ENCODE results near the gene PSMD11.

The PSMD11 gene

DNA sequence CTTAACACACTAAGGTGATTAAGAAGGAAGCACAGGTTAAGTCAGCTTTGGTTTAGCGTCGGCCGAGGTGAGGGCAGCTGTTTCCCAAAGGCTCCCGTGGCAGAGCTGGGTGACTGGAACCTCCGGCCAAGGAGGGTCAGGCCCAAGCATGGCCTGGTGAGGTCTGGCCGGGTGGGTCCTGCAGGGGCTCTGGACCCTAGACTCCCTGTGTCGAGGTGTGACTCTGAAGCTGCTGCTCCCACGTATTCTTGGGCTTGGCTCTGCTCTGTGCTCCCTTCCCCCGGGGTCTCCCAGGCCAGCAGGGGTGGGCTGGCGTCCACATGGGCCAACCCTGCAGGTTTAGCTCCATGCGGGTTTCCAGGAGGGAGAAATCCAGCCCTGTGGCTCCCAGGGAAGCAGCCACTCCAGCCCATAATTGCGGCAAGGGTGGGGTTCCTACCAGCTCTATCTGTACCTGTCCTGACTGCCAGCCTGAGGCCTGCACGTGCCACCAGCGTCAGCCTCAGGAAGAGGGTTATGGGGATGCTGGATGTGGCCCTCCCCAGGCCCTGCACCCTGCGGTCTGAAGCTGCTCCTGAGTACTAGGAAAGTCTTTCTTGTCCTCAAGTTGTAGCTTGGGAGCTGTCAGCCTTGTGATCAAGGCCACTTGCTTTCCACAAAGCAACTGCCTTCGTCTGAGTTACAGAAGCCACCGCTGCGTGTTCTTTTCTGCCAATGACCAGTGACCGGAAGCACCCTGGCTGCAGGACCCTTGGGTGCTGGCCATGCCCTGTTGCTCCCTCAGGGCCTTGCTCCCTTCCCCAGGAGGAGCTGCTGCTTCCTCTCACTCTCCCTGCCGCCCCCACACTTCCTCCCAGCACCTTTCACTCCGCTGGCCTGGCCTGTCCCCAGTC, 47.3 kb downstream of the PSMD11 start:
- no peak for DNase-seq

DNA sequence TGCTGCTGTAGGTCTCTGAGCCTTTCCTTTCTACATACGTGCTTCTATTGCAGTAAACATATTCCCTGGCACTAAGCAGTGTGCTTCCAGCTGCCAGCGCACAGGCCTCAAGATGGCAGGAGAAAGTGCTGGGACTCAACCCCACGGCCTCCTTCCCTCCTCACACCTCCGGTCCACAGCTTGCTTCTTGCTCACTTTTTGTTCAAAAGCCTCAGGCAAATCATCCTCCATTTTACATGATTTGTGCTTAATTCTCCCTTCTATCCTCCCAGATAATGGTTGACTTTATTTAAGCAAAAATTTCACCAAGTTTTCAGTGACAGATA, 47.9 kb downstream of the PSMD11 start:
- no peak for DNase-seq

DNA sequence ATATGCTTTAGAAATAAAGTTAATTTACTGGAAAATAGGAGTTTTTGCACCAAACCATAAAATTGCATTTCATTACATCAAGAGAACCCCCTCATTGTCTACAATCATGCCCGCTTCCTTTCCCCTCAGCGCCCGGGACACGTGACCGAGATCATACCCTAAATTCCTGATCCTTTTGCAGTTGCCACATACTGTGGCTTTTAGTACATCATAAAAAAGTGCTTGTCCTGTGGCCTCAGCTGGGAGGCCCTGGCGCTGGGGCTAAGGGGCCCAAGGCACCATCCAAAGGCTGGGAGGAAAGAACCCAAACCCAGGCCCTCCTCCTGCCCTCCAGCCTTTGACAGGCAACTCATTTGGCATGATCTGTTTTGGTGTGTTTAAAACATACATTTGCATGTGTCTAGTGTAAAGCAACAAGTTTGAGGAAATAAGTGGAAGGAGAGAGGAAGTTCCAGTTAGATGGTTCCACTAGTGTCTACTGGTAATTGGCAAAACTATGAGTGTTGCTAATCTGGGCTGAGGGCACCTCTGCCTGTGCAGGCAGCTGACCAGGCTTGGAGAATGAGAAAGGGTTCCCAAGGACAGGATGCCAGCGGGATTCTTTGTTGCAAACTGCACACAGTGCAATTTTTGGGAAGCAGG, 48.5 kb downstream of the PSMD11 start:
- peak; percentile 85 for DNase-seq

DNA sequence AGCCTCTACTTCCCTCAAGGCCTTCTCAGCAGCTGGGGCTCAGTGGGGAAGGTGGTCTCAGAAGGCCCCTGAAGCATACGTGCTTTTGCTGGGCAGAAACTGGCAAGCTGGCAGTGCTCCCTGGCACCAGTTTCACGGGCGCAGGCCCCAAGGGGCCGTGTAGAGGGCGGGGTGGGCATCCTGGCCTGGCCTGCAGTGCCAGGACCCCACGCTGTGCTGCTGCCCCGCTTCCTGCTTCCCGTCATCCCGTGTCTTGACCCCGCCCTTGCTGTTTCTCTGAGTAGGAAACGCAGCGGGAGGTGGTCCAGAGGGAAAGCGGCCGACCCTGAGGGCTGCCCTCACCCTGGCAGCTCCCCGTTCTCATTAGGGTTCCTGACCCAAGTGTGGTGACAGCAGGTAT, 49.3 kb downstream of the PSMD11 start:
- DNase-seq: no peak

DNA sequence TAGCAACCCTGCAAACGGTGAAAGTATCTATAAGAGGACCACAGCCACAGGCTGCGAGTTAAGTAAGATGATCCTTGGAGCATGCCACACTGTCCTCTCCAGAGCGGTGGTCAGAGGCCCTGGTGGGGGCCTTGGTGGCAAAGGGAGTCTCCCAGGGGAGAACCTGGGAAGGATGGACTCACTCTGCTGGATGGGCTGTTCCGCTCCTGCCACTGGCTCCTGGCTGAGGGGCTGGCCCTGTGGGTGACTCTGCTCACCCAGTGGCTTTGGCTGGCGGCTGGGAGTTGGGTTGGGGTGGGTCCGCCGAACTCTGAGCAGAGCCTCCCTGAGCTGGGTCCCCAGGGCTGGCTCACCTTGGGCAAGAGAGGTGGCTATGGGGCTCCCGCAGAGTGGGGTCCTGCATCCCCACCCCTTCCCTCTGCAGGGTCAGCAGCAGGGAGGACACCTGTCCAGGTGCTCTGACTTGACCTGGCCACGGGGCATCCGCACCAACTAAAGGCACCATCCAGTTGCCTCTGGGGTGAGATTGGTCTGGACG, 49.7 kb downstream of the PSMD11 start:
- DNase-seq: no peak

DNA sequence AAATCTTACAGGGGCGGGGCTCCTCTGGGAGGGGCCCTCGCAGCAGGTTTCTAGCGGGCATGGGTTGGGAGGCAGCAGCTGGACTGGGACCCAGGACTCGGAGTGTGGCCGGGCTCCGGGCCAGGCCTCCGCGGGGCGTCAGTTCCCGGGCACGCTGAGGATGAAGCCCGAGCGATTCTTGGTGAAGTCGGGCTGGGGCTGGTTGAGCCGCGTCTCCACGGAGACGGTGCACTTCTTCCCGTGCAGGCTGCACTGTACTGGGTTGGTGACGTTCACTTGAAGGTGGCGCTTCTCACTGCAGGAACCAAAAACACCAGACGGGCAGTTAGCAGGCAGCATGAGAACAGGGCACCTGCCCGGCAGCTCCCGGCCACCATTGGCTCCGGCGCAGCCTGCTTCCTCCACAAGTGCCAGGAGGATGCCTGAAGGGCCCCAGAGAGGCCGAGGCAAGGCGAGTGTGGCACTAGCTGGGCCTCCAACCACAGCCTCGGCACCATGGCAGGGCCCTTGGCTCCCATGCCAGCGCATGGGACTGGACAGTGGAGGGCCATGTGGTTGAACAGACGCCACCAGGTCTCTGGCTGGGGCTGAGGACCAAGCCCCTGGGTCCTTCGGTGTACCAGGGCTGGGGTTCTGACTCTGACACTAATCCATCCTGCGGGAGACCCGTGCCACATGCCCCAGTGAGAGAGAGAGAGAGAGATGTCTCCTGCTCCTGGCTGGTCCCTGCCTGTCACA, 50.5 kb downstream of the PSMD11 start:
- DNase-seq: peak; percentile 57

DNA sequence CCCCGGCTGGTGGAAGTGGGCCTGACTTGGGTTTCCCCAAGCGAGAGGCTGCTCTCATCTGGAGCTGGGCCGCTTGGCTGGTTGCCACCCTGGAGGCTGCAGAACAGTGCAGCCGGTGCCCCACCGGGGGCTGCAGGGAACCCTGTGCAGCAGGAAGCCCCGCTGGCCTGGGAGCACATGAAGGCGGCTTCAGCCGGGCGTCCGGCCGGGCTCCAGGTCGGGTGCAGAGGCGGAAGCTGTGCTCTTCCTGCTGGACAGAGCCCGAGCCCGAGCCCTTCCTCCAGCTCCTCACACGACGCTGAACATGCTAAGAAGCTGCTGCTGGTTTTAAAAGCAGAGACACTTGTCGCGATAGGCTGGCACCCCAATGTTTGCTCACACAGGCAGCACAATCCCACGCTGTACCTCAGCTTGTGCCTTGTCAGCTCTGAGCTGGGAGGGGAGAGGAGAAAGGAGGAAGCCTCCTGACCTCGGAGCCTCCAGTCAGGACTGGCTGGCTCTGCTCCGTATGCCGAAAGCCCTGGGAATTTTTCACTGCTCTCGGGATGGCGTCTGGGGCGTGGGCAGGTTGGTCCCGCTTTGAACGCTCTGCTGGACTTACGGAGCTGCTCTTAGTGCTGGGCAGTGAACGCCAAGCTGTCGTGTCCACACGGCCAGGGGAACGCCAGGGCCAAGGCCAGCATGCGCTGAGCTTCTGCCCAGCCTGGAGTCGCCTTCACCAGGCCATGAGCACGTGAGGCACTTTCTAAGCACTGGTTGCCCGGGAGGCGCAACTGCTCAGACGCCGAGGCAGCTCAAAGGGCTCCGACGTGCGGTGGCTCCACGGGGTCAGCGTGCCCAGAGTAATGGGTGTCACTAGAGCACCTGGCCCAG, 51.3 kb downstream of the PSMD11 start:
- DNase-seq: no peak

DNA sequence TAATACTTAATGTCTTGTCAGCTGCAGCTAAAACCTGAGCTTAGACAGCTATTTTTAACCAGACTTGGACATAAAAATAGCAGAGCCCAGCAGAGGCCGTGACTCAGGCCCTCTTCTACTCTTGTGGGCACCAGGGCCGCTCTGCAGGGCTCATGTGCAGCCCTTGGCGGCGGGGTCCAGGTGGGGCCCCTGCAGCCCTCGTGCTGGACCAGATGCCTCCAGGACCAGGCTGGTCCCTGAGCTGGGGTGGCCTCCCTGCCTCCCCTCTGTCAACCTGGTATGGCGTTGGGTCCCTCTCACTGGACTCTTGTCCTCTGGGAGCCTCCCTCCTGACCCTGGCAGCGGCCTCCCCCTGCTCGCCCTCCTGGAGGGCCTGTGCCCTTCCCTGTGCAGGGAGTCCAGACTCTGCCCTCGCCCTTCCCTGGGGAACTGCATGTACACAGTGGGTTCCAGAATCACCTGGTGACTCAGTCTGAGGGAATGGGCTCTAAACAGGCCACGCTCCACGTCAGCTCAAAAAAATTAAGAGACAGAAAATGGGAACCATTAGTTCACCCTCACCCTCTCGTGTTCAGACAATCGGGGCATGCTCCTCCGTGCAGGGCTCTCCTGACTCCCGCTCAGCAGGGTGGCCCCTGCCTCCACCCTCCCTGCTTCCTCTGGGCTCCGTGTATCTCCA, 52.2 kb downstream of the PSMD11 start:
- peak; percentile 59 for DNase-seq

DNA sequence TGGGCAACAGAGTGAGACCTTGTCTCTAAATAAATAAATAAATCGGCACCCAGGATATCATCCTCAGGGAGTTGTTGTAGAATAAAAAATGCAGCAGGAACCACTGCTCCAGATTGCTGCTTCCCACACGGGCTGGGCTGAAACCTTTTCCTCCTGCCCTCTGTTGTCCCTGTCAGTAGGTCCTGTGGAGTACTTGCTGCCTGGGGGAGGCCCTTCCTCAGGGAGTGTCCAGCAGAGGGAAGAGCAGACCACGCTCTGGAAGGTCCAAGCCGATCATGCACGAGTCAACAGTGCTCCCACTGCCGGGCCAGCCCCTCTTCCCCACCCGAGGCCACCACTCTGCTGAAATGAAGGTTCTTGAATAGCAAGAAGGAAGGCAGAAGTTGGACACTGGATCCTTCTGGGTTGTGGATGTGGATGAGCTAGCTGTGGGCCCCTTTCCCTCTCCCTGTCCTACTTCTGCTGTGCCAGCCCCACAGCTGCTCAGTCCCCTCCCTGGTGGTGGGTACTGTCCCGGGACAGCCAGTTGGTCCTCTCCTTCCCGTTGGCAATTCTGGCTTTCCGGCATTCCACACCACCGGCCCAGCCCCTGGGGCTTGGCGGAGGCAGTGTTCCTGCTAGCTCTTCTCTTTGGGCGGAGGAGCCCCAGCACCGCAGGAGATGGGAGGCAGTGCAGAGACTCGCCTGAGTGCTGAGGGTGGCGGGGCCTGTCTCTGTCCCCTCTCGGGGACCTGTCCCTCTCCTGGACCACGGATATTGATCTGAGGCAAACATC, 53.3 kb downstream of the PSMD11 start:
- DNase-seq: no peak

DNA sequence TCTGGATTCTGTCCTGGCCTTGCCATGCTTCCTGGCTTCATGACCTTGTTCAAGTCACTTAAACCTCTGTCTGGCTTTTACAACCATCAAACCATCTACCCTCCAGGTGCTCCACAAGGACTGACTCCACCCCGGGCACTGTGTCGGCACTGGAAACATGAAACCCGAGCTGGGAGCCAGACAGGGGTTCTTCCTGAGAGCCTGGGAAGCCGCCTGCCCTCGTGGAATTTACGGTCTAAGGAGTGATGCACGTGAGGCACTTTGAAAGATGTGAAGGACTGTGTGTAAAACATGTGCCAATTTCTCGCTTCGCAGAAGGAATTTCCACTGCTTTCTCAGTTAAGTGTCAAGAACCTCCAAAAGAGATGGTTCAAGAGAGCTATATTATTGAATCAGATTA, 54.1 kb downstream of the PSMD11 start:
- DNase-seq: no peak

DNA sequence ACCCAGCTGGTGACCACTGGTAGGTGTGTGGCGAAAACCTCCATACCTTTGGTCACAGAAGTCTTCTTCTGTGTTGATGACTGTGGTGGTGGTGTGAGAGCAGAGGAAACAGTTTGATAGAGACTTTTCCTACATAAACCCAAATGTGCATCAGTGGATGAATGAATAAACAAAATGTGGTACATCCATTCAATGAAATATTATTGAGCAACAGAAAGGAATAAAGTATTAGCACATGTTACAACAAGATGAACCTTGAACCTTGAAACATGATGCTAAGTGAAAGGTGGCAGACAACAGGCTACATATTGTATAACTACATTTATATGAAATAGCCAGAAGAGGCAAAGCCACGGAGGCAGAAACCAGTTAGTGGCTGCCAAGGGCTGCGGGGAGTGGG, 57.7 kb downstream of the PSMD11 start:
- no peak for DNase-seq

DNA sequence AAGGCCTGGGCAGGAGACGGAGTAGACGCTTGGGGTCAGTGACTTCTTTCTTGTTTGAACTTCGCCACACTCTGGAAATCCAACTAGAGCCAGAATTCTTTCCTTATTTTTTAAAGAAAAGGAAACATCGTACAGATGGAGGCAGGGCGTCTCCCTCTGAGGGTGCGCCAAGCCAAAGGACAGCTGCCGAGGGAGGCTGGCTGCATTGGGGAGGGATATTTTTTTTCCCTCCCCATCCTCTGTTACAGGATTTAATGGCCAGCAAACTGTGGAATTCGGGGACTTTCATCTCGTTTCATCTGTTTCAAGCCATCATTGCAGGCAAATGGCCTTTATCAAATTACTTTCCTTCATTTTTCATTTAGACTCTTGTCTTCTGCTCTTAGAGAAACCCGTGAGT, 58.4 kb downstream of the PSMD11 start:
- DNase-seq: no peak

DNA sequence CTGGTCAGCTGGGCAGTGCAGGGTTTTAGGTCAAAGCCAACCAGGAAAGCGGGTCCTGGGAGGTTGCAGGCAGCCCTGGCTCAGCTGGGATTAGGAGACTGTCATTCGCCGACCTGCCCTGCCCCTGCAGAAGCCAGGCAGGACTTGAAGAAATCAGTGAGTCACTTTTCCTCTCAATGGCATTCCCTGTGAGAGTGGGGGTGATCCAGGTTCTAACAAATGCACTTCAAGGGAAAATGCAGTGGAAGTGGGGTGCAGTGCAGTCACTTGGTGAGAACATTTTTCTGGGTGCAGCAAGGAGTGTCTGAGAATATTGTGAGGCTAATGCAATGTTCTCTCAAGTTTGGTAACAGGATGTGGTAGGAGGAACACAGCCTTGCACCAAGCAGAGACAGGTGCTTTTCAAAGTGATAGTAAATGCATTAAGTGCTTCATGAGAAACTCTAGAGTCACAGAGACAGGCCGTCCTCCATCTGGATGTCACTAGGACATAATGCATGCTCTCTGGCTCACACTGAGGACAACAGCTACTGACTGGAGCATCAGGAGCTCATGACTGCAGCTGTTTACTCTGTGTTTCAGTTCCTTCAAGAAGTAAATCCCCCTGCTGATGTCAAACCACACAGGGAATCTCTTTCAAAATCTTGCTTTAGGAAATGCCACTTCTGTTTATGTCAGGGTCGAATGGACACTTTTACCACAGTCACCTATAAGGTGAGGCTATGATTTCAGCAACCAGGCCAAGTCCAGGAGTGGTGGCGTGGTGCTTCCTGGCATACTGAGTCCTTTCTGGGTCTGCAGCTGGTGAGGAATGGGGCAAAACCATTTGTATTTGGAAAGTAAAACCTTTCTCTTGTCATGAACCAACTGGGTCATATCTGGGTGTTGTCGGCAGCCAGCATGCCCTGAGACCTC, 59.2 kb downstream of the PSMD11 start:
- DNase-seq: peak; percentile 94

DNA sequence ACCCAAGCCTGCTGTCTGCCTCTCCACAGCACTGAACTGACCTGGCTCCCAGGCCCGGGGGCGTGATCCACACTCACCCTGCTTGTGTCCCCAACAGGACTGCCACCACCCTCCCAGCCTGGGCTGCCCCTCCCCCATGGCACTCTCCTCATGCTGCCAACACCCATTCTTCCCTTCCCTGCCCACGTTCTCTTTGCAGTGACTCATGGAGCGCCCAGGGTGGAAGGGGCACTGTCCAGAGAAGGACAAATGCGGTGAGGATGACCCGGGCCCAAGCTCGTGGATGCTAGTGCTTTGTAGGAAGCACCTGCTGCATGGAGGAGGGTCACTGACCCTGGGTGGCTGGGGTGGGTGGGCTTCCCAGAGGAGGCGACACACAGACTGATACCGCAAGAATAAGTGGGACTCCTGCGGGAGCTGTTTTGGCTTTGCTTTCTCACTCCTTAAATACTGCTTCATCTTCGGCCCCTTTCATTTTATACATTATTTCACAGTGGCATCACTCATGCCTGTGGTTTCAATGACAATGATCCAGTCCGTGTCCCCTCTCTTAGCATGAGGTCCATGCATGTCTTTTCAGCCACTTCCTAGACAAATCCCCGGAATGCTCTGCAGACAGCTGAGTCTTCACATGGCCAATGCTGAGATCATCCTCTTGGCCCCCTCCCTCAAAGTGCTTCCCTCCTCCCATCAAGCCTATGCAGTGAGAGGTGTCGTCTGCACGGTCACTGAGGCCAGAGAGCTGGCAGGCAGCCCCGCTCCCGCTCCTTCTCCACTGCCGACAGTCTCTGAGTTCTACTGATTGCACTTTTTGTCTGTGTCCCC, 60.1 kb downstream of the PSMD11 start:
- DNase-seq: no peak

DNA sequence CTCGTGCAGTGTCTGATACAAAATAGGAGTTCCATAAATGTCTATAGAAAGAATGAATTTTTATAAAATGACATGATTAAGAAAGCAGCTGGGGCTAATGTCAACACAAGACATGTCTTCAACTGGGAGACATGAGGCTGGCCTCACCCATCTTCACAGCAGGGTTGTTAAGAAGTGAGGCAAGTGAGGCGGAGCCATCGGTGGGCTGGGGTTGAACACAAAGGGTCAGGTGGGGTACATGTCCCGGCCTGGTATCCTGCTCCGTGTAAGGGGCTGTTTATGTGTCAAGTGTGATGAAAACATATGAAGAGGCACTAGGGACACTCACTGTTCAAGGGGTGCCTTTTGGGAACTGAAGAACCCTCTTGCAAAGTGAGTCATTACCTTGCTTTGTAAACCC, 64.6 kb downstream of the PSMD11 start:
- no peak for DNase-seq

DNA sequence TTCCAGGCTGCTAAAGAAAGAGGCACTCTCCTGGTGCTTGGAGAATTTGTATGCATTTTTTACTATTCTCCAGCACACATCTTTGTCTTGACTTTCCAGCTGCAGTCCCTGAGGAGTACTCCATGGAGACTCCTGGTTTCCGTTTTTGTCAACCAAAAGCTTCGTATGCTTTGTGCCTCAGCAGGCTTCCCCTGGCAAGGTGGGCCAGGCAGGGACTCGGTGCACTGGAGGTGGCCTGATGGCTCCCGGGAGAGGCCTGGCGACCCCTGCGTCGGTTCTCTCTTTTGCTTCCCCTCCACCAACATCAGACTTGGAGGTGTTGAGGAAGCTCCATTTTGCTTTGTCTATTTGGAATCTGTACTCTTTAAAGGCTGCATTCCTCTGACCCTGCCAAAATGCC, 66.2 kb downstream of the PSMD11 start:
- DNase-seq: no peak

DNA sequence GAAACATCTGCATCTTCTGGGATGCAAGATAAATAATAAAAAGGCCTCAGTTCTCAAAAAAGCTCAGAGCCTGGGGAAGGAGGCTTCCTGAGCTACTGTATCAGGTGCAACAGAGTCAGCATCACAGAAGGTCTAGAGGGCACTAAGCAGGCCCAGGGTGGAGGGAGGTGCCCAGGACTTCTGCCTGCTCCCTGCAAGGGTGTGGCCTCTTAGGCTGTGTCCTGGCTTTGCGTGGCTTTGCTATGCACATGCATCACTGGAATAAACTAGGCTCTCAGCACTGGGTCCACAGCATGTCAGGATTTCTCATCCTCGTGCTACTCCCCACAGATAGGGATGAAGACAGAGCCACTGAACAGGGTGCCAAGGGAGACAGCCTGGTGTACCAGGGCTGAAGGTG, 68.0 kb downstream of the PSMD11 start:
- DNase-seq: no peak

DNA sequence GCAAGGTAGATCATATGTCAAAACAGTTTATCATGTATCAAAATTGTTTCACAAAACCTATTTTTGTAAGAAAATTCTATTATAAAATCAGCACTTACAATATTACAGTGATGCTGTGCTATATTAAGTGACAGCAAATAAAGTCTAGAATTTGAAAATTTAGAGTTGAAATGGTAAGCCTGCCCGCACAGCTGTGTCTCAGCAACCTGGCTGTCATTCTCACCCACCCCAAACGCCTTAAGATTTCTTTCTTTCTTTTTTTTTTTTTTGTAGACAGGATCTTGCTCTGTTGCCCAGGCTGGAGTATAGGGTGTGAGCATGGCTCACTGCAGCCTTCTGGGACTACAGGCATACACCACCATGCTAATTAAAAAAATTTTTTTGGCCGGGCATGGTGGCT, 69.3 kb downstream of the PSMD11 start:
- DNase-seq: no peak

DNA sequence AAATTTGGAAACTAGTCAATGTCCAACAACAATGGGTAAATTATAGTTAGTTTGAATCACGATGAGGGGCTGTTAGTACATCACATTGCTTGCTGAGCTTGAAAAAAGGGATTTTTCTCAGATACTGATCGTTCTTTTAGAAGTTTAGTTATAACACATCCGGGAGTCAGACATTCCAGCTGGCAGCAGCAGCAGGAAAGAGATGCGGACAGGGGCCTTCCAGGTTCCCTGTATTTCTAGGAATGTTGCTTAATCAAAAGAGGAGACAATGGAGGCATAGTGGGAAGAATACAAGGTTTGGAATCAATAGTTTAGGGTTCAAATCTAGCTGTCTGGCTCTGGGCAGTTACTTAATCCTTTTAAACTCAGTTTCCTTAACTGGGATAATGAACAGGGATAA, 70.3 kb downstream of the PSMD11 start:
- no peak for DNase-seq
